IPS-15b (cell line): Measurements from ENCODE around the gene MPEG1.

Experiments used
- H3K27me3 ChIP-seq: one replicate; pipeline ENCODE4 v1.6.1; 2013; ENCODE audit warnings: low read length; ENCODE audit not compliant: control insufficient read depth, insufficient read depth
- H3K36me3 ChIP-seq: one replicate; pipeline ENCODE4 v1.6.1; 2013; ENCODE audit warnings: low read length; ENCODE audit not compliant: control insufficient read depth, insufficient read depth
- H3K4me1 ChIP-seq: one replicate; pipeline ENCODE4 v1.6.1; 2013; ENCODE audit warnings: mild to moderate bottlenecking, low read length; ENCODE audit not compliant: control insufficient read depth, insufficient read depth
- H3K4me3 ChIP-seq: one replicate; pipeline ENCODE4 v1.5.1; 2013; ENCODE audit warnings: low read depth, low read length
- H3K9ac ChIP-seq: one replicate; pipeline ENCODE4 v1.6.1; 2013; ENCODE audit warnings: low read depth, mild to moderate bottlenecking, low read length
- H3K9me3 ChIP-seq: one replicate; pipeline ENCODE4 v1.6.1; 2013; ENCODE audit warnings: mild to moderate bottlenecking, low read length; ENCODE audit not compliant: control insufficient read depth, insufficient read depth

MPEG1 gene

GRCh38 chr11:59173964-59174663 lies 38.6 kb downstream of the MPEG1 start:
- no peak overlapping the region for H3K9ac ChIP-seq
- H3K4me3 ChIP-seq = peak overlapping the region; percentile 83
- no peaks in the 10 kb centered on the region for H3K36me3 ChIP-seq
- H3K27me3 ChIP-seq = no peaks in the 10 kb centered on the region
- H3K4me1 ChIP-seq = peaks cover 14% of the 10 kb centered on the region
- H3K9me3 ChIP-seq = no peaks in the 10 kb centered on the region

GRCh38 chr11:59173080-59173963 lies 39.4 kb downstream of the MPEG1 start:
- Histone ChIP-seq H3K4me3 (peak overlapping the region; percentile 83), H3K36me3 (no peaks in the 10 kb centered on the region), H3K4me1 (peaks cover 14% of the 10 kb centered on the region), H3K9me3 (no peaks in the 10 kb centered on the region), H3K27me3 (no peaks in the 10 kb centered on the region), H3K9ac (peak overlapping the region; percentile 66)

- H3K9ac ChIP-seq = no peak overlapping the region
- no peaks in the 10 kb centered on the region for H3K27me3 ChIP-seq
- no peaks in the 10 kb centered on the region for H3K9me3 ChIP-seq
- H3K36me3 ChIP-seq = no peaks in the 10 kb centered on the region
- peak overlapping the region; percentile 95 for H3K4me3 ChIP-seq
- H3K4me1 ChIP-seq = peaks cover 14% of the 10 kb centered on the region
Observed at GRCh38 chr11:59172345-59173079, 40.2 kb downstream of the MPEG1 start.

GRCh38 chr11:59171508-59172322 lies 41.0 kb downstream of the MPEG1 start, which contains the start of gene DTX4:
DTX4 (plus strand) TSS chr11:59172132; CDS start chr11:59172596, 464 bp downstream.
- Histone ChIP-seq H3K9ac (peak within 1 kb of the TSS; percentile 66), H3K4me3 (peak within 1 kb of the TSS; percentile 95)

GRCh38 chr11:59164028-59164427 lies 48.7 kb downstream of the MPEG1 start:
- no peaks in the 10 kb centered on the region for H3K9me3 ChIP-seq
- H3K27me3 ChIP-seq = peaks cover 2% of the 10 kb centered on the region

More at GRCh38 chr11:59171508-59172322, 41.0 kb downstream of the MPEG1 start, which contains the start of gene DTX4:
- peaks cover 13% of the 10 kb centered on the region for H3K4me1 ChIP-seq
- no peaks in the 10 kb centered on the region for H3K36me3 ChIP-seq
- no peaks in the 10 kb centered on the region for H3K27me3 ChIP-seq
- no peaks in the 10 kb centered on the region for H3K9me3 ChIP-seq

More at GRCh38 chr11:59164028-59164427, 48.7 kb downstream of the MPEG1 start:
- Histone ChIP-seq H3K36me3 (no peaks in the 10 kb centered on the region), H3K9ac (no peak overlapping the region), H3K4me3 (no peak overlapping the region), H3K4me1 (no peaks in the 10 kb centered on the region)
